ENCODE measurements around the gene LYST.

DNA sequence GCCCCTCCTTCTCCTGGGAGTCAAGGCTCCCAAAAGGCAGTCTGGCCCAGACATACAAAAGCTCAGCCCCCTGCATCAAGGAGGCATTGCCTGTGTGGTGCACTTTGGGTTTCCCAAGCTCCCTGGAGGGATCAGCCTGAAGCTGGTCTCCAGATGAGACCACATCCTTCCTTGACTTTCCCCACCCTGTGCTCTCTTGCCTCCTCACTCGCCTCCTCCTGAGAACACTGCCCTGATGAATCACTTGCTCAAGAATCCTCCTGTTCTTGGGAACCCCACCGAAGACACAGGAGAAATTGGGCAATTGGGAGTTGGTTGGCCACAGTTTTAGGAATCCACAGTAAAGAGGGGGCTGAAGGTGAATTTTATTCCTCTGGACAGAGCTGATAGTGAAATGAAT, 34.8 kb upstream of the LYST start:
- TF ChIP-seq, protein P1, sequence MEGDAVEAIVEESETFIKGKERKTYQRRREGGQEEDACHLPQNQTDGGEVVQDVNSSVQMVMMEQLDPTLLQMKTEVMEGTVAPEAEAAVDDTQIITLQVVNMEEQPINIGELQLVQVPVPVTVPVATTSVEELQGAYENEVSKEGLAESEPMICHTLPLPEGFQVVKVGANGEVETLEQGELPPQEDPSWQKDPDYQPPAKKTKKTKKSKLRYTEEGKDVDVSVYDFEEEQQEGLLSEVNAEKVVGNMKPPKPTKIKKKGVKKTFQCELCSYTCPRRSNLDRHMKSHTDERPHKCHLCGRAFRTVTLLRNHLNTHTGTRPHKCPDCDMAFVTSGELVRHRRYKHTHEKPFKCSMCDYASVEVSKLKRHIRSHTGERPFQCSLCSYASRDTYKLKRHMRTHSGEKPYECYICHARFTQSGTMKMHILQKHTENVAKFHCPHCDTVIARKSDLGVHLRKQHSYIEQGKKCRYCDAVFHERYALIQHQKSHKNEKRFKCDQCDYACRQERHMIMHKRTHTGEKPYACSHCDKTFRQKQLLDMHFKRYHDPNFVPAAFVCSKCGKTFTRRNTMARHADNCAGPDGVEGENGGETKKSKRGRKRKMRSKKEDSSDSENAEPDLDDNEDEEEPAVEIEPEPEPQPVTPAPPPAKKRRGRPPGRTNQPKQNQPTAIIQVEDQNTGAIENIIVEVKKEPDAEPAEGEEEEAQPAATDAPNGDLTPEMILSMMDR (IDR thresholded peaks at IDR 0.05; ENCODE audit: poor library complexity, severe bottlenecking): no peak
- no peak for TF ChIP-seq EZH2 (IDR thresholded peaks at IDR 0.05; ENCODE audit: borderline replicate concordance, insufficient read depth, low read length, poor library complexity, severe bottlenecking)
- no peak for TF ChIP-seq EP300 (conservative IDR thresholded peaks at IDR 0.05; ENCODE audit: poor library complexity, severe bottlenecking)

All from neural cell (in vitro differentiated cells).